H7 (cell line): ENCODE results near the gene CNDP1. TPM values are rescaled to one million over a fixed set of nuclear protein-coding genes. Genes with fewer than 3 reads are reported as not detected.

Source experiments
- DNase-seq: peaks from one replicate; pipeline ENCODE4 v3.0.0; 2012
- H3K27me3 ChIP-seq: 2 replicates; pipeline ENCODE4 v1.6.0; 2011; ENCODE audit warnings: mild to moderate bottlenecking, low read length; ENCODE audit not compliant: control insufficient read depth, insufficient read depth
- H3K36me3 ChIP-seq: replicated peaks from 2 replicates; pipeline ENCODE4 v1.5.1; 2011; ENCODE audit warnings: low read length; ENCODE audit not compliant: control insufficient read depth, insufficient read depth
- H3K4me3 ChIP-seq: 2 replicates; pipeline ENCODE4 v1.5.1; 2011; ENCODE audit warnings: low read depth, mild to moderate bottlenecking, control low read depth, low read length, moderate library complexity; ENCODE audit not compliant: insufficient read depth
- total RNA-seq: library from RNA; depleted of rRNA; stranded (reverse); fragments of >200 nt; shearing (Covaris generic); gene quantifications from 2 replicates; pipeline ENCODE4 v1.2.3, GENCODE V29; 2014

Gene CNDP1
- total RNA-seq, 1 experiment from 2014 or later, result not detected

- Histone ChIP-seq H3K27me3 (no peaks in the 10 kb centered on the region), H3K4me3 (no peak overlapping the region), H3K36me3 (no peaks in the 10 kb centered on the region)
- DNase-seq, result no peak
Measured at GRCh38 chr18:74539289-74539688, 5.0 kb downstream of the CNDP1 start.

- no peak overlapping the region for H3K4me3 ChIP-seq
- no peaks in the 10 kb centered on the region for H3K36me3 ChIP-seq
- no peak for DNase-seq
- H3K27me3 ChIP-seq, result no peaks in the 10 kb centered on the region
Measured at GRCh38 chr18:74540652-74541421, 6.5 kb downstream of the CNDP1 start.

- no peak overlapping the region for H3K4me3 ChIP-seq
- no peaks in the 10 kb centered on the region for H3K36me3 ChIP-seq
- DNase-seq, result peak; percentile 5
- H3K27me3 ChIP-seq, result no peaks in the 10 kb centered on the region
Measured at GRCh38 chr18:74541703-74542555, 7.6 kb downstream of the CNDP1 start.

- DNase-seq, result no peak
- no peaks in the 10 kb centered on the region for H3K27me3 ChIP-seq
- no peaks in the 10 kb centered on the region for H3K36me3 ChIP-seq
- H3K4me3 ChIP-seq, result no peak overlapping the region
Measured at GRCh38 chr18:74544898-74545297, 10.6 kb downstream of the CNDP1 start.

- Histone ChIP-seq H3K27me3 (no peaks in the 10 kb centered on the region), H3K36me3 (no peaks in the 10 kb centered on the region), H3K4me3 (no peak overlapping the region)
- no peak for DNase-seq
Measured at GRCh38 chr18:74546007-74546406, 11.7 kb downstream of the CNDP1 start.

GRCh38 chr18:74546751-74547530 lies 12.6 kb downstream of the CNDP1 start:
- H3K27me3 ChIP-seq, result no peaks in the 10 kb centered on the region
- no peaks in the 10 kb centered on the region for H3K36me3 ChIP-seq
- DNase-seq, result no peak
- no peak overlapping the region for H3K4me3 ChIP-seq

GRCh38 chr18:74547860-74548259 lies 13.6 kb downstream of the CNDP1 start:
- no peak overlapping the region for H3K4me3 ChIP-seq
- DNase-seq, result no peak
- H3K27me3 ChIP-seq, result no peaks in the 10 kb centered on the region
- no peaks in the 10 kb centered on the region for H3K36me3 ChIP-seq

- no peak for DNase-seq
- H3K36me3 ChIP-seq, result no peaks in the 10 kb centered on the region
- H3K27me3 ChIP-seq, result no peaks in the 10 kb centered on the region; the same call in 1 of the 2 replicates
- no peak overlapping the region for H3K4me3 ChIP-seq
Measured at GRCh38 chr18:74549591-74550104, 15.3 kb downstream of the CNDP1 start.

GRCh38 chr18:74550886-74551285 lies 16.6 kb downstream of the CNDP1 start:
- Histone ChIP-seq H3K36me3 (no peaks in the 10 kb centered on the region), H3K4me3 (no peak overlapping the region), H3K27me3 (no peaks in the 10 kb centered on the region; the same call in 1 of the 2 replicates)
- no peak for DNase-seq

GRCh38 chr18:74551452-74551851 lies 17.2 kb downstream of the CNDP1 start:
- H3K36me3 ChIP-seq, result no peaks in the 10 kb centered on the region
- H3K27me3 ChIP-seq, result no peaks in the 10 kb centered on the region; the same call in 1 of the 2 replicates
- no peak overlapping the region for H3K4me3 ChIP-seq
- DNase-seq, result no peak

GRCh38 chr18:74551936-74552555 lies 17.7 kb downstream of the CNDP1 start:
- H3K4me3 ChIP-seq, result no peak overlapping the region
- DNase-seq, result peak; percentile 90
- no peaks in the 10 kb centered on the region for H3K36me3 ChIP-seq
- no peaks in the 10 kb centered on the region; the same call in 1 of the 2 replicates for H3K27me3 ChIP-seq

- no peak overlapping the region for H3K4me3 ChIP-seq
- H3K27me3 ChIP-seq, result no peaks in the 10 kb centered on the region; the same call in 1 of the 2 replicates
- DNase-seq, result no peak
- H3K36me3 ChIP-seq, result no peaks in the 10 kb centered on the region
Measured at GRCh38 chr18:74556126-74556525, 21.8 kb downstream of the CNDP1 start.

GRCh38 chr18:74558096-74558495 lies 23.8 kb downstream of the CNDP1 start:
- no peak overlapping the region for H3K4me3 ChIP-seq
- DNase-seq, result no peak
- H3K27me3 ChIP-seq, result no peaks in the 10 kb centered on the region; the same call in 1 of the 2 replicates
- no peaks in the 10 kb centered on the region for H3K36me3 ChIP-seq
